ENCODE measurements around the gene DNAH1. TPM values are rescaled to one million over a fixed set of nuclear protein-coding genes. Genes with fewer than 3 reads are reported as not detected.
A peak's percentile ranks its signal among the peaks of the same experiment; 100 is the strongest.

Gene DNAH1
- total and polyA plus RNA-seq, 2 donors from 2014 or later: 1.7 to 12.1 TPM

GRCh38 chr3:52401551-52401950 lies 85.4 kb downstream of the DNAH1 start:
- Histone ChIP-seq H3K27ac (ENCODE audit: low read depth in 2 of 2, low read length in 2 of 2) (no peak overlapping the region), H3K9ac (ENCODE audit: low read length in 3 of 3) (no peak overlapping the region), H3K9me3 (ENCODE audit: control insufficient read depth in 2 of 3, insufficient read depth in 1 of 3, low read length in 3 of 3) (no peaks in the 10 kb centered on the region), H3K27me3 (ENCODE audit: control insufficient read depth, insufficient read depth, low read length) (no peaks in the 10 kb centered on the region), H3K36me3 (ENCODE audit: control insufficient read depth in 2 of 3, insufficient read depth in 3 of 3, low read length in 3 of 3) (peaks cover 0 to 52% (median 39%) of the 10 kb centered on the region in 3 donors), H3K4me1 (ENCODE audit: control insufficient read depth in 2 of 3, insufficient read depth in 2 of 3, low read depth in 1 of 3, low read length in 3 of 3) (no peaks in the 10 kb centered on the region), H3K4me3 (ENCODE audit: low read length in 3 of 3) (no peak overlapping the region)
- intact Hi-C loops (cut with DNase I): no loop called here
- FAIRE-seq: no peak
- peak in 1 of 5 donors; percentile 41 for DNase-seq
- no peak for TF ChIP-seq CTCF (IDR thresholded peaks at IDR 0.05; ENCODE audit: borderline replicate concordance, extremely low read depth, insufficient read depth)

GRCh38 chr3:52402101-52402521 lies 86.0 kb downstream of the DNAH1 start:
- H3K4me3 ChIP-seq (ENCODE audit: low read length in 3 of 3): no peak overlapping the region
- H3K27ac ChIP-seq (ENCODE audit: low read depth in 2 of 2, low read length in 2 of 2): no peak overlapping the region
- peaks cover 0 to 58% (median 44%) of the 10 kb centered on the region in 3 donors for H3K36me3 ChIP-seq (ENCODE audit: control insufficient read depth in 2 of 3, insufficient read depth in 3 of 3, low read length in 3 of 3)
- no peaks in the 10 kb centered on the region for H3K9me3 ChIP-seq (ENCODE audit: control insufficient read depth in 2 of 3, insufficient read depth in 1 of 3, low read length in 3 of 3)
- no peak for TF ChIP-seq CTCF (IDR thresholded peaks at IDR 0.05; ENCODE audit: borderline replicate concordance, extremely low read depth, insufficient read depth)
- intact Hi-C loops (cut with DNase I): no loop called here
- H3K27me3 ChIP-seq (ENCODE audit: control insufficient read depth, insufficient read depth, low read length): no peaks in the 10 kb centered on the region
- H3K4me1 ChIP-seq (ENCODE audit: control insufficient read depth in 2 of 3, insufficient read depth in 2 of 3, low read depth in 1 of 3, low read length in 3 of 3): no peaks in the 10 kb centered on the region
- H3K9ac ChIP-seq (ENCODE audit: low read length in 3 of 3): no peak overlapping the region
- FAIRE-seq (no peak), DNase-seq (peak in 1 of 5 donors; percentile 57)

GRCh38 chr3:52402706-52403270 lies 86.7 kb downstream of the DNAH1 start:
- H3K4me1 ChIP-seq (ENCODE audit: control insufficient read depth in 2 of 3, insufficient read depth in 2 of 3, low read depth in 1 of 3, low read length in 3 of 3): no peaks in the 10 kb centered on the region
- no peak for FAIRE-seq

More at GRCh38 chr3:52402706-52403270, 86.7 kb downstream of the DNAH1 start:
- TF ChIP-seq CTCF (IDR thresholded peaks at IDR 0.05; ENCODE audit: borderline replicate concordance, extremely low read depth, insufficient read depth): no peak
- Histone ChIP-seq H3K9me3 (ENCODE audit: control insufficient read depth in 2 of 3, insufficient read depth in 1 of 3, low read length in 3 of 3) (no peaks in the 10 kb centered on the region), H3K9ac (ENCODE audit: low read length in 3 of 3) (no peak overlapping the region), H3K4me3 (ENCODE audit: low read length in 3 of 3) (no peak overlapping the region), H3K27me3 (ENCODE audit: control insufficient read depth, insufficient read depth, low read length) (no peaks in the 10 kb centered on the region), H3K27ac (ENCODE audit: low read depth in 2 of 2, low read length in 2 of 2) (no peak overlapping the region), H3K36me3 (ENCODE audit: control insufficient read depth in 2 of 3, insufficient read depth in 3 of 3, low read length in 3 of 3) (peaks cover 0 to 65% (median 45%) of the 10 kb centered on the region in 3 donors)
- peak in 1 of 5 donors; percentile 44 for DNase-seq
- intact Hi-C loops (cut with DNase I): no loop called here
